HCT116 (cell line): ENCODE results near the gene NAA20.

Source experiments
- CBX3 ChIP-seq: IDR thresholded peaks from 2 replicates; pipeline ENCODE4 v1.6.1; 2012; ENCODE audit warnings: low read depth
- CEBPB ChIP-seq: IDR thresholded peaks from 2 replicates; pipeline ENCODE4 v1.6.1; 2012; ENCODE audit warnings: low read depth
- EGR1 ChIP-seq: IDR thresholded peaks from 2 replicates; pipeline ENCODE4 v1.6.1; 2012; ENCODE audit warnings: low read depth
- EZH2phosphoT487 ChIP-seq: fragments of 200-600 bp; IDR thresholded peaks from 2 replicates; pipeline ENCODE4 v1.6.1; 2018; ENCODE audit warnings: antibody characterized with exemption, borderline replicate concordance
- FOSL1 ChIP-seq: IDR thresholded peaks from 2 replicates; pipeline ENCODE4 v1.6.1; 2012; ENCODE audit warnings: low read depth
- POLR2A ChIP-seq: IDR thresholded peaks from 2 replicates; pipeline ENCODE4 v1.7.0; 2011; ENCODE audit warnings: borderline replicate concordance; ENCODE audit not compliant: insufficient read depth, insufficient read length; ENCODE audit errors: extremely low read depth
- POLR2AphosphoS5 ChIP-seq: IDR thresholded peaks from 2 replicates; pipeline ENCODE4 v1.6.1; 2011; ENCODE audit warnings: mild to moderate bottlenecking, low read depth, low read length, moderate library complexity
- RAD21 ChIP-seq: IDR thresholded peaks from 2 replicates; pipeline ENCODE4 v1.6.1; 2012; ENCODE audit warnings: low read depth, mild to moderate bottlenecking
- YY1 ChIP-seq: IDR thresholded peaks from 2 replicates; pipeline ENCODE4 v1.6.1; 2011; ENCODE audit warnings: low read length, low read depth, moderate library complexity, mild to moderate bottlenecking; ENCODE audit not compliant: insufficient replicate concordance; ENCODE audit errors: extremely low read depth
- TF ChIP-seq, protein P1 (sequence below), 3 experiments: fragments of 200-600 bp in 1 of 3; sonication (generic) in 1 of 3; IDR thresholded peaks in 2 of 3; conservative IDR thresholded peaks in 1 of 3; 2 replicates each; pipeline ENCODE4 v1.5.1; 2012 to 2017; ENCODE audit warnings: low read depth in 2 of 3, low read length in 2 of 3, antibody characterized with exemption in 1 of 3, borderline replicate concordance in 1 of 3, control low read depth in 1 of 3, mild to moderate bottlenecking in 1 of 3, mixed read lengths in 1 of 3, mixed run types in 1 of 3, moderate library complexity in 1 of 3; ENCODE audit not compliant: insufficient read depth in 1 of 3
- TF ChIP-seq, protein P2 (sequence below): IDR thresholded peaks from 2 replicates; pipeline ENCODE4 v1.6.1; 2011; ENCODE audit warnings: mild to moderate bottlenecking, low read length, moderate library complexity; ENCODE audit not compliant: insufficient replicate concordance; ENCODE audit errors: extremely low read depth

DNA sequence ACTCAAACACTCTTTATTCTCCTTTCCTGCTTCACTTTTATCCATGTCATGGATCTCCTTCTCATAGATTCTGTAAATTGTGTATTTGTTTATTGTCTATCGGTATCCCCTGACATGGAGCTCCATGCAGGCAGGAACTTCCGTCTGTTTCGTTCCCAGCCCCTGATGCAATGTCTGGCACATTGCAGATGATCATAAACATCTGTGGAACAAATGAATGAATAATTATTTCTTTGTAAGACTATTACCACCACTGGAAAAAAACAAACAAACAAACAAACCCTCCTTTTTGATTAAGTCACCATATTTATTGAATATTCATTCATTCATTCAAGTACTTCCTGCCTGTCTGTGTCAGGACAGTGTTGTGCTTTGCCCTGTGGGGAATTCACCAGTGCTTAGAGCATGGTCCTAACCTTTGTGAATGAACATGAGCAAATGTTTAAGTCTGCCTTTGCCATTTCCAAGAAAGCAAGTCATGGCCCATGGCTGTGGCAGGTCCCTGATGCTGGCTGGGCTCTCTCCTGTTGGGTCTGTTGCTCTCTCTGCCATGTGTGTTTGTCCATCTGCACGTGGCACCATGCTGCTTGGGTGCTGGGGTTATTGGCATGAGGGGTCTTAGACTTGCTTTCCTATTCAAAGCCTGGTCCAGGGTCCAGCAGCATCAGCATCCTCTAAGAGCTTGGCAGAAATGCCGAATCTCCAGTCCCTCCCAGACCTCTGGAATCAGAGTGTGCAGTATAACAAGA, 47.5 kb upstream of the NAA20 start:
- TF ChIP-seq, protein P1, sequence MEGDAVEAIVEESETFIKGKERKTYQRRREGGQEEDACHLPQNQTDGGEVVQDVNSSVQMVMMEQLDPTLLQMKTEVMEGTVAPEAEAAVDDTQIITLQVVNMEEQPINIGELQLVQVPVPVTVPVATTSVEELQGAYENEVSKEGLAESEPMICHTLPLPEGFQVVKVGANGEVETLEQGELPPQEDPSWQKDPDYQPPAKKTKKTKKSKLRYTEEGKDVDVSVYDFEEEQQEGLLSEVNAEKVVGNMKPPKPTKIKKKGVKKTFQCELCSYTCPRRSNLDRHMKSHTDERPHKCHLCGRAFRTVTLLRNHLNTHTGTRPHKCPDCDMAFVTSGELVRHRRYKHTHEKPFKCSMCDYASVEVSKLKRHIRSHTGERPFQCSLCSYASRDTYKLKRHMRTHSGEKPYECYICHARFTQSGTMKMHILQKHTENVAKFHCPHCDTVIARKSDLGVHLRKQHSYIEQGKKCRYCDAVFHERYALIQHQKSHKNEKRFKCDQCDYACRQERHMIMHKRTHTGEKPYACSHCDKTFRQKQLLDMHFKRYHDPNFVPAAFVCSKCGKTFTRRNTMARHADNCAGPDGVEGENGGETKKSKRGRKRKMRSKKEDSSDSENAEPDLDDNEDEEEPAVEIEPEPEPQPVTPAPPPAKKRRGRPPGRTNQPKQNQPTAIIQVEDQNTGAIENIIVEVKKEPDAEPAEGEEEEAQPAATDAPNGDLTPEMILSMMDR (IDR thresholded peaks at IDR 0.05 in 2 of 3, conservative IDR thresholded peaks at IDR 0.05 in 1 of 3; ENCODE audit: borderline replicate concordance in 1 of 3, insufficient read depth in 1 of 3, low read depth in 2 of 3, low read length in 2 of 3) = no peak
- no peak for TF ChIP-seq EGR1
- TF ChIP-seq YY1 = no peak
- TF ChIP-seq EZH2phosphoT487 = no peak
- TF ChIP-seq, protein P2, sequence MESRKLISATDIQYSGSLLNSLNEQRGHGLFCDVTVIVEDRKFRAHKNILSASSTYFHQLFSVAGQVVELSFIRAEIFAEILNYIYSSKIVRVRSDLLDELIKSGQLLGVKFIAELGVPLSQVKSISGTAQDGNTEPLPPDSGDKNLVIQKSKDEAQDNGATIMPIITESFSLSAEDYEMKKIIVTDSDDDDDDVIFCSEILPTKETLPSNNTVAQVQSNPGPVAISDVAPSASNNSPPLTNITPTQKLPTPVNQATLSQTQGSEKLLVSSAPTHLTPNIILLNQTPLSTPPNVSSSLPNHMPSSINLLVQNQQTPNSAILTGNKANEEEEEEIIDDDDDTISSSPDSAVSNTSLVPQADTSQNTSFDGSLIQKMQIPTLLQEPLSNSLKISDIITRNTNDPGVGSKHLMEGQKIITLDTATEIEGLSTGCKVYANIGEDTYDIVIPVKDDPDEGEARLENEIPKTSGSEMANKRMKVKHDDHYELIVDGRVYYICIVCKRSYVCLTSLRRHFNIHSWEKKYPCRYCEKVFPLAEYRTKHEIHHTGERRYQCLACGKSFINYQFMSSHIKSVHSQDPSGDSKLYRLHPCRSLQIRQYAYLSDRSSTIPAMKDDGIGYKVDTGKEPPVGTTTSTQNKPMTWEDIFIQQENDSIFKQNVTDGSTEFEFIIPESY = no peak
- no peak for TF ChIP-seq RAD21
- no peak for TF ChIP-seq POLR2AphosphoS5
- TF ChIP-seq CBX3 = no peak
- no peak for TF ChIP-seq POLR2A
- TF ChIP-seq FOSL1 = no peak
- TF ChIP-seq CEBPB = no peak
